K562 (cell line): ENCODE data around the gene VIPR1. TPM values are rescaled to one million over a fixed set of nuclear protein-coding genes. Genes with fewer than 3 reads are reported as not detected.

Source experiments
- C11orf30 ChIP-seq: fragments of 450-650 bp; IDR thresholded peaks from 2 replicates; pipeline ENCODE4 v1.6.1; 2016; ENCODE audit warnings: low read depth, mild to moderate bottlenecking
- CGGBP1 ChIP-seq: fragments of 250-450 bp; sonication (Bioruptor Pico); IDR thresholded peaks from 2 replicates; pipeline ENCODE4 v1.9.0; 2021; ENCODE audit warnings: mild to moderate bottlenecking
- E2F6 ChIP-seq, 2 experiments: IDR thresholded peaks; 2 replicates each; pipeline ENCODE4 v1.6.1; 2011; ENCODE audit warnings: borderline replicate concordance in 1 of 2, control low read depth in 1 of 2, low read depth in 1 of 2, low read length in 1 of 2, mild to moderate bottlenecking in 1 of 2, mixed read lengths in 1 of 2, moderate library complexity in 1 of 2; ENCODE audit not compliant: insufficient read depth in 1 of 2, insufficient read length in 1 of 2, poor library complexity in 1 of 2, severe bottlenecking in 1 of 2; ENCODE audit errors: extremely low read depth in 1 of 2
- ELF4 ChIP-seq: fragments of 450-650 bp; formaldehyde crosslinking; IDR thresholded peaks from 2 replicates; pipeline ENCODE4 v1.4.0; 2022; ENCODE audit warnings: missing genetic modification characterization
- ETV5 ChIP-seq: sonication (generic); formaldehyde crosslinking; IDR thresholded peaks from 2 replicates; pipeline ENCODE4 v1.4.0; 2020; ENCODE audit warnings: low read depth, mild to moderate bottlenecking, missing genetic modification reagents
- FOXA1 ChIP-seq: fragments of 450-650 bp; IDR thresholded peaks from 2 replicates; pipeline ENCODE4 v1.6.1; 2016; ENCODE audit warnings: mild to moderate bottlenecking, borderline replicate concordance
- HEY1 ChIP-seq: fragments of 250-450 bp; sonication (Bioruptor Pico); IDR thresholded peaks from 2 replicates; pipeline ENCODE4 v1.5.0; 2020; ENCODE audit warnings: mild to moderate bottlenecking, moderate library complexity, borderline replicate concordance
- HINFP ChIP-seq: fragments of 450-650 bp; conservative IDR thresholded peaks from 2 replicates; pipeline ENCODE4 v1.6.1; 2016; ENCODE audit warnings: missing genetic modification characterization, low read depth, mild to moderate bottlenecking, control low read depth, missing compliant biosample characterization
- KLF1 ChIP-seq: fragments of 450-650 bp; IDR thresholded peaks from 2 replicates; pipeline ENCODE4 v1.6.1; 2016; ENCODE audit warnings: missing genetic modification characterization, missing compliant biosample characterization
- SMARCC2 ChIP-seq: fragments of 450-650 bp; IDR thresholded peaks from 2 replicates; pipeline ENCODE4 v1.6.1; 2017; ENCODE audit warnings: antibody characterized with exemption, moderate library complexity, mild to moderate bottlenecking, low read depth
- TSHZ1 ChIP-seq: fragments of 250-450 bp; sonication (Bioruptor Pico); IDR thresholded peaks from 2 replicates; pipeline ENCODE4 v1.4.0; 2020; ENCODE audit warnings: mild to moderate bottlenecking, moderate library complexity
- ZBTB26 ChIP-seq: fragments of 450-650 bp; formaldehyde crosslinking; IDR thresholded peaks from 2 replicates; pipeline ENCODE4 v1.4.0; 2022; ENCODE audit warnings: missing genetic modification characterization
- ZNF280B ChIP-seq: fragments of 250-450 bp; sonication (Bioruptor Pico); IDR thresholded peaks from 2 replicates; pipeline ENCODE4 v1.5.1; 2021; ENCODE audit warnings: mild to moderate bottlenecking
- ZNF354B ChIP-seq: fragments of 250-450 bp; sonication (Bioruptor Pico); IDR thresholded peaks from 2 replicates; pipeline ENCODE4 v1.4.0; 2020
- polyA plus RNA-seq, 8 experiments: library from polyadenylated mRNA; depleted of rRNA in 4 of 8; stranded (reverse) in 5 of 8; unstranded in 3 of 8; fragments of >200 nt; fragmentation: Nextera tagmentation in 2 of 8; fragmentation: Illumina TruSeq in 1 of 8; extraction: Ambion mirVana in 2 of 8; extraction: Trizol in 1 of 8; gene quantifications; 2 replicates each; pipeline versions ENCODE4 v1.2.1 to v1.2.3, GENCODE V29; 2011 to 2014; ENCODE audit warnings: inconsistent platforms in 1 of 8, missing spikeins in 1 of 8
- total RNA-seq, 7 experiments: library from RNA; depleted of rRNA in 6 of 7; stranded (reverse); fragments of >200 nt in 6 of 7; fragmentation: Illumina TruSeq in 2 of 7; extraction: Trizol in 2 of 7; gene quantifications; 2 replicates each; pipeline versions ENCODE4 v1.2.1 to v1.2.3, GENCODE V29; 2011 to 2021; ENCODE audit warnings: low replicate concordance in 1 of 7
- TF ChIP-seq, protein P1 (sequence below): sonication (generic); formaldehyde crosslinking; IDR thresholded peaks from 2 replicates; pipeline ENCODE4 v1.8.0; 2022; ENCODE audit warnings: missing genetic modification reagents, mild to moderate bottlenecking, moderate library complexity, borderline replicate concordance

The VIPR1 gene
- total and polyA plus RNA-seq, 9 of the 15 experiments (the other 6 are each of a cell fraction or from before 2014, with no cell fraction given) = 0.04 to 0.38 (median 0.12) TPM; not detected in 3

GRCh38 chr3:42581709-42582473 is 79.4 kb downstream of the VIPR1 start, which contains the start of gene SEC22C (continued):
- TF ChIP-seq TSHZ1 (CRISPR knock-in tag) (no peak), ELF4 (CRISPR knock-in tag) (no peak), HINFP (tag) (peak; percentile 93), SMARCC2 (no peak), ZBTB26 (CRISPR knock-in tag) (no peak), CGGBP1 (CRISPR knock-in tag) (no peak), C11orf30 (peak; percentile 79), FOXA1 (no peak), E2F6 (IDR thresholded peaks at IDR 0.05; ENCODE audit: borderline replicate concordance in 1 of 2, extremely low read depth in 1 of 2, insufficient read depth in 1 of 2, insufficient read length in 1 of 2, low read depth in 1 of 2, low read length in 1 of 2, poor library complexity in 1 of 2, severe bottlenecking in 1 of 2) (peak; percentile 73 to 87), ZNF354B (CRISPR knock-in tag) (no peak), KLF1 (peak; percentile 96), ZNF280B (CRISPR knock-in tag) (no peak), HEY1 (CRISPR knock-in tag) (0 out of 2 replicates have a peak, but pooled peaks have one; percentile 34), ETV5 (no peak)
- TF ChIP-seq, protein P1, sequence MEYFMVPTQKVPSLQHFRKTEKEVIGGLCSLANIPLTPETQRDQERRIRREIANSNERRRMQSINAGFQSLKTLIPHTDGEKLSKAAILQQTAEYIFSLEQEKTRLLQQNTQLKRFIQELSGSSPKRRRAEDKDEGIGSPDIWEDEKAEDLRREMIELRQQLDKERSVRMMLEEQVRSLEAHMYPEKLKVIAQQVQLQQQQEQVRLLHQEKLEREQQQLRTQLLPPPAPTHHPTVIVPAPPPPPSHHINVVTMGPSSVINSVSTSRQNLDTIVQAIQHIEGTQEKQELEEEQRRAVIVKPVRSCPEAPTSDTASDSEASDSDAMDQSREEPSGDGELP (CRISPR knock-in tag) = peak; percentile 96
